ENCODE measurements around the gene COL26A1. TPM values are rescaled to one million over a fixed set of nuclear protein-coding genes. Genes with fewer than 3 reads are reported as not detected.

The COL26A1 gene
- total RNA-seq, 1 experiment from 2014 or later: 42.6 TPM

GRCh38 chr7:101422356-101423195 lies 59.9 kb downstream of the COL26A1 start:
- Histone ChIP-seq H2AK5ac (ENCODE audit: insufficient read length, low read length) (no peak overlapping the region), H4K8ac (replicated peaks; ENCODE audit: insufficient read length, low read depth, low read length) (no peak overlapping the region), H3K27ac (ENCODE audit: insufficient read length, low read depth, low read length) (no peak overlapping the region), H2BK20ac (ENCODE audit: low read depth, low read length, poor library complexity, severe bottlenecking) (no peak overlapping the region), H3K18ac (ENCODE audit: insufficient read length, low read depth, low read length) (no peak overlapping the region), H2AFZ (ENCODE audit: low read length) (no peak overlapping the region), H3K14ac (ENCODE audit: insufficient read depth, low read length) (no peak overlapping the region), H2BK15ac (ENCODE audit: low read depth, low read length) (no peak overlapping the region), H2BK12ac (ENCODE audit: insufficient read length, low read depth, low read length) (no peak overlapping the region), H4K5ac (ENCODE audit: insufficient read length, low read depth, low read length) (no peak overlapping the region), H2BK5ac (ENCODE audit: insufficient read length, low read length) (no peak overlapping the region), H3K9me3 (ENCODE audit: control insufficient read depth, low read depth, low read length) (no peaks in the 10 kb centered on the region), H3K79me1 (ENCODE audit: insufficient read depth, low read depth, low read length, poor library complexity, severe bottlenecking) (no peaks in the 10 kb centered on the region), H3K23ac (ENCODE audit: insufficient read length, low read depth, low read length) (no peak overlapping the region), H3T11ph (ENCODE audit: low read length) (no peak overlapping the region), H3K4me2 (ENCODE audit: insufficient read depth, insufficient read length, low read length) (no peak overlapping the region), H3K27me3 (ENCODE audit: insufficient read depth, low read length) (no peaks in the 10 kb centered on the region), H3K56ac (ENCODE audit: insufficient read length, low read depth, low read length) (no peak overlapping the region), H2BK120ac (ENCODE audit: low read depth, low read length, poor library complexity, severe bottlenecking) (no peak overlapping the region), H3K79me2 (ENCODE audit: insufficient read depth, low read length) (no peaks in the 10 kb centered on the region), H3K9ac (ENCODE audit: extremely low read depth, insufficient read length, low read length) (no peak overlapping the region), H4K20me1 (ENCODE audit: control insufficient read depth, insufficient read depth, insufficient read length) (no peaks in the 10 kb centered on the region), H3K4ac (ENCODE audit: low read depth, low read length) (no peak overlapping the region), H3K4me1 (ENCODE audit: insufficient read depth, low read length) (no peaks in the 10 kb centered on the region), H3K23me2 (ENCODE audit: insufficient read length, low read depth, low read length, poor library complexity, severe bottlenecking) (no peaks in the 10 kb centered on the region), H4K91ac (ENCODE audit: insufficient read length, low read depth, low read length) (no peak overlapping the region)
- H3K4me1 Mint-ChIP-seq: peaks cover 6 to 16% of the 10 kb centered on the region in 2 experiments
- peaks cover 9 to 23% (median 19%) of the 10 kb centered on the region in 3 experiments; a peak in 5 of 7 replicates for H3K36me3 Mint-ChIP-seq (ENCODE audit: insufficient read depth in 1 of 3, low read depth in 3 of 3)
- WGBS (ENCODE audit: extremely low coverage, insufficient read length, low lambda C conversion rate): no CpG with 5 or more reads among the region's 11 CpGs
- no peak for DNase-seq
- no peaks in the 10 kb centered on the region; the same call in 1 of the 2 replicates for H3K27me3 Mint-ChIP-seq (ENCODE audit: low read depth)
- no peak overlapping the region for H3K27ac Mint-ChIP-seq
- H3K9me3 Mint-ChIP-seq: no peaks in the 10 kb centered on the region
- H3K4me3 Mint-ChIP-seq: no peak overlapping the region
- no peak for TF ChIP-seq CTCF (conservative IDR thresholded peaks at IDR 0.05)
